HEK293T (cell line): ENCODE measurements around the gene ARTN.

ENCODE experiments used
- BHLHE40 ChIP-seq: fragments of 450-650 bp; IDR thresholded peaks from 2 replicates; pipeline ENCODE4 v1.6.1; 2016; ENCODE audit warnings: mild to moderate bottlenecking, moderate library complexity, borderline replicate concordance
- CTBP1 ChIP-seq: fragments of 450-650 bp; IDR thresholded peaks from 2 replicates; pipeline ENCODE4 v1.6.1; 2016; ENCODE audit warnings: borderline replicate concordance
- ELF4 ChIP-seq: fragments of 450-650 bp; IDR thresholded peaks from 2 replicates; pipeline ENCODE4 v1.6.1; 2017; ENCODE audit warnings: antibody characterized with exemption
- FOXM1 ChIP-seq: fragments of 450-650 bp; IDR thresholded peaks from 2 replicates; pipeline ENCODE4 v1.6.1; 2017; ENCODE audit warnings: mild to moderate bottlenecking, borderline replicate concordance
- L3MBTL2 ChIP-seq: fragments of 450-650 bp; conservative IDR thresholded peaks from 2 replicates; pipeline ENCODE4 v1.6.1; 2016; ENCODE audit warnings: mild to moderate bottlenecking
- LEF1 ChIP-seq: fragments of 450-650 bp; IDR thresholded peaks from 2 replicates; pipeline ENCODE4 v1.6.1; 2017; ENCODE audit warnings: mild to moderate bottlenecking, borderline replicate concordance
- PKNOX1 ChIP-seq: fragments of 450-650 bp; IDR thresholded peaks from 2 replicates; pipeline ENCODE4 v1.6.1; 2016
- SP1 ChIP-seq: fragments of 450-650 bp; IDR thresholded peaks from 2 replicates; pipeline ENCODE4 v1.6.1; 2017
- SUZ12 ChIP-seq: fragments of 450-650 bp; IDR thresholded peaks from 2 replicates; pipeline ENCODE4 v1.6.1; 2016; ENCODE audit warnings: mild to moderate bottlenecking
- ZNF384 ChIP-seq: fragments of 450-650 bp; IDR thresholded peaks from 2 replicates; pipeline ENCODE4 v1.6.1; 2016

DNA sequence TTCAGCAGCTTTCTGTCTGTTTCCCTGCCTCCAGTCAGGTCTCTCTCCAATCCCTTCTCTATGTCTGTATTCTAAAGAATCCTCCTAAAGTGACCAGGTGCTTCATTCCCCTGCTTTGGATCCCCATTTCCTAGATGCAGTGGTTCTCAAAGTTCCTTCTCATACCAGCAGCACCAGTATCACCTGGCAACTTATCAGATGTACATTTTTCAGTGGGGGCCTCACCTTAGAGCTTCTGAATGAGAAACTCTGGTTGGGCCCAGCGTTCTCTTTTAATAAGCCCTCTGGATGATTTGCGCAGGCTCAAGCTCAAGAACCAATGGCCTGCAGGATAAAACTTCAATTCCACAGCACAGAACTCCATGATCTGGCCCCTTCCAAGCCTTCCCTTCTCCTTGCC is 25.4 kb upstream of the ARTN start:
- TF ChIP-seq SP1 (no peak), BHLHE40 (no peak), CTBP1 (no peak), SUZ12 (no peak), ELF4 (no peak), PKNOX1 (no peak), ZNF384 (no peak), FOXM1 (no peak), LEF1 (no peak), L3MBTL2 (no peak)
